Measurements from ENCODE around the gene DENND5B.

DNA sequence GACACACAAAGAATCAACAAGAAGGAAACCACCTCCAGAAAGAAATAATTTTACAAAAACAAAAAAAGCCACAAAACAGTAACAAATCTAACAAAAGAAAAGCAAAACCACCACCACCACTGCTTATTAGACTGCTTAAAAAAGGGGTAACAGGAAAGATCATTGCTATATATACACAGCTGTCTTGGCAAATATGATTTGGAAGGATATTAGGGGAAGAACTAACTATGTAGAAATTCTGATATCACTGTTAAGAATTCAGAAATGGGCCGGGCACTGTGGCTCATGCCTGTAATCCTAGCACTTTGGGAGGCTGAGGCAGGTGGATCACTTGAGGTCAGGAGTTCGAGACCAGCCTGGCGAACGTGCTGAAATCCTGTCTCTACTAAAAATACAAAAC is 92.5 kb downstream of the DENND5B start:
- TF ChIP-seq, protein P1, sequence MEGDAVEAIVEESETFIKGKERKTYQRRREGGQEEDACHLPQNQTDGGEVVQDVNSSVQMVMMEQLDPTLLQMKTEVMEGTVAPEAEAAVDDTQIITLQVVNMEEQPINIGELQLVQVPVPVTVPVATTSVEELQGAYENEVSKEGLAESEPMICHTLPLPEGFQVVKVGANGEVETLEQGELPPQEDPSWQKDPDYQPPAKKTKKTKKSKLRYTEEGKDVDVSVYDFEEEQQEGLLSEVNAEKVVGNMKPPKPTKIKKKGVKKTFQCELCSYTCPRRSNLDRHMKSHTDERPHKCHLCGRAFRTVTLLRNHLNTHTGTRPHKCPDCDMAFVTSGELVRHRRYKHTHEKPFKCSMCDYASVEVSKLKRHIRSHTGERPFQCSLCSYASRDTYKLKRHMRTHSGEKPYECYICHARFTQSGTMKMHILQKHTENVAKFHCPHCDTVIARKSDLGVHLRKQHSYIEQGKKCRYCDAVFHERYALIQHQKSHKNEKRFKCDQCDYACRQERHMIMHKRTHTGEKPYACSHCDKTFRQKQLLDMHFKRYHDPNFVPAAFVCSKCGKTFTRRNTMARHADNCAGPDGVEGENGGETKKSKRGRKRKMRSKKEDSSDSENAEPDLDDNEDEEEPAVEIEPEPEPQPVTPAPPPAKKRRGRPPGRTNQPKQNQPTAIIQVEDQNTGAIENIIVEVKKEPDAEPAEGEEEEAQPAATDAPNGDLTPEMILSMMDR (IDR thresholded peaks at IDR 0.05; ENCODE audit: low read depth, low read length) = no peak
- TF ChIP-seq EZH2phosphoT487 (IDR thresholded peaks at IDR 0.05; ENCODE audit: low read depth) = no peak
